CD4-positive, CD25-positive, alpha-beta regulatory T cell (primary cell): ENCODE measurements around the gene JHY. TPM values are rescaled to one million over a fixed set of nuclear protein-coding genes. Genes with fewer than 3 reads are reported as not detected.

Experiments used
- ATAC-seq, 2 donors: fragments of 150-1000 bp; cut with Tn5 transposase; one replicate each; pipeline ENCODE4 v1.10.0; 2021; ENCODE audit warnings: low read depth in 2 of 2, moderate number of reproducible peaks in 2 of 2, moderate library complexity in 1 of 2
- DNase-seq, 3 donors: peaks; one replicate each; pipeline versions ENCODE4 v3.0.0 to v3.0.0-alpha.2; 2012 to 2022; ENCODE audit warnings: mixed read lengths in 1 of 3
- H3K27ac ChIP-seq: one replicate; pipeline ENCODE4 v1.7.0; 2013; ENCODE audit warnings: mild to moderate bottlenecking, low read length; ENCODE audit not compliant: insufficient read depth, poor library complexity, severe bottlenecking
- H3K27me3 ChIP-seq: one replicate; pipeline ENCODE4 v1.7.0; 2013; ENCODE audit warnings: low read length; ENCODE audit not compliant: control insufficient read depth, insufficient read depth
- H3K36me3 ChIP-seq: one replicate; pipeline ENCODE4 v1.7.0; 2013; ENCODE audit warnings: mild to moderate bottlenecking, low read length, moderate library complexity; ENCODE audit not compliant: control insufficient read depth, insufficient read depth
- H3K4me1 ChIP-seq: 2 replicates; pipeline ENCODE4 v1.7.0; 2013; ENCODE audit warnings: mild to moderate bottlenecking, low read length; ENCODE audit not compliant: insufficient read depth, control insufficient read depth, poor library complexity, severe bottlenecking
- H3K4me3 ChIP-seq: one replicate; pipeline ENCODE4 v1.7.0; 2013; ENCODE audit warnings: low read depth, mild to moderate bottlenecking, low read length, moderate library complexity
- H3K9me3 ChIP-seq, 2 experiments: 1 replicate in 1 of 2; 2 replicates in 1 of 2; pipeline ENCODE4 v1.7.0; 2013; ENCODE audit warnings: low read length in 2 of 2, mild to moderate bottlenecking in 1 of 2, moderate library complexity in 1 of 2; ENCODE audit not compliant: control insufficient read depth in 2 of 2
- H3K27ac Mint-ChIP-seq, 3 donors: one replicate each; pipeline ENCODE4 v1.8.0; 2020 to 2022; ENCODE audit warnings: mild to moderate bottlenecking in 3 of 3, mixed read lengths in 3 of 3, moderate library complexity in 2 of 3
- H3K27me3 Mint-ChIP-seq: one replicate; pipeline ENCODE4 v1.8.0; 2022; ENCODE audit warnings: mild to moderate bottlenecking, mixed read lengths
- H3K36me3 Mint-ChIP-seq: one replicate; pipeline ENCODE4 v1.8.0; 2020; ENCODE audit warnings: mixed read lengths
- H3K4me1 Mint-ChIP-seq, 4 donors: one replicate each; pipeline ENCODE4 v1.8.0; 2020 to 2022; ENCODE audit warnings: mixed read lengths in 4 of 4, mild to moderate bottlenecking in 1 of 4
- H3K4me3 Mint-ChIP-seq, 4 donors: one replicate each; pipeline ENCODE4 v1.8.0; 2020 to 2022; ENCODE audit warnings: mild to moderate bottlenecking in 4 of 4, mixed read lengths in 4 of 4, moderate library complexity in 3 of 4
- H3K9me3 Mint-ChIP-seq, 7 donors: one replicate each; pipeline ENCODE4 v1.8.0; 2020 to 2022; ENCODE audit warnings: mixed read lengths in 7 of 7, mild to moderate bottlenecking in 3 of 7, moderate library complexity in 2 of 7
- polyA plus RNA-seq, 4 donors: library from polyadenylated mRNA; unstranded; fragments of 300-500 nt; fragmentation: Illumina TruSeq; gene quantifications; one replicate each; pipeline ENCODE4 v1.2.3, GENCODE V29; 2021
- total RNA-seq: library from RNA; stranded (reverse); gene quantifications from one replicate; pipeline ENCODE4 v1.2.3, GENCODE V29; 2022

JHY gene
- total and polyA plus RNA-seq, 5 donors from 2014 or later = 0.67 to 2.1 (median 1.5) TPM

DNA sequence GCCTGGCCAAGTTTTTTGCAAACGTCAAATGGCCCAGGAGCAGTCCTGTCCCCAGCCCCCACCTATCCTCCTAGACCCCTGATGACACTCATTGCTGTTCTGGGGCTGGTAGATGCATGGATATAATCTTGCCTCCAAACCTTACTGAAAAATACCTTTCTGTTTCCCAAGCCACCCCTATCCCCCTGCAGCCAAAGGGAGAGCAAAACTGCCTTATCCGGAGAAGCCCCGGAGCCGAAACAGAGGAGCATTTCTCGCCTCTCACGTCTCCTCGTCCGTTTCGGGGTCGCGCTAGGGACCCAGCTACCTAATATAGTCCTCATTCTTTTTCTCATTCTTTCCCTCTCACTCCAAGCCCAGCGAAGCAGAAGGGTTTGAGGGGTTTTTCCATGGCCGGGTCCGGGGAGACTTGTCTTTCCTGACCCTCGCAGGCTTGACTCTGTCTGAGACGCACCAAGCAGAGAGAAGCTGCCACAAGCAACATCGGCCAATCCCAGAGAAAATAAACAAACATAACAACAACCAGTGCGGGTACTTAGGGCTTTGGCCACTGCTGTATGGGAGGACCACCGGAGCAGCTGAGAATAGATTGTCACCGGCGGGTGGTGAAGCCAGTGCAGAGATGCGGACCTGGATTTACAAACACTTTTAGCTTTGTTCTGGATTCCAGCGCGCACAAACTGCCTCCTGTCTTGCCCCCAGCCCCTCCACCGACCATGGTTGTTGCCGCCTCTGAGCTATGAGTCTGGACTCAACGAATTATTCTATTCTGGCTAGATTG is 97.4 kb downstream of the JHY start:
- H3K9me3 Mint-ChIP-seq = peaks cover 0 to 12% (median 0%) of the 10 kb centered on the region in 7 donors
- Histone ChIP-seq H3K4me1 (peaks cover 22% of the 10 kb centered on the region), H3K9me3 (no peaks in the 10 kb centered on the region), H3K36me3 (no peaks in the 10 kb centered on the region), H3K27me3 (peaks cover 50% of the 10 kb centered on the region), H3K27ac (no peak overlapping the region), H3K4me3 (no peak overlapping the region)
- ATAC-seq (no peak), DNase-seq (no peak)
- no peaks in the 10 kb centered on the region for H3K36me3 Mint-ChIP-seq
- peak overlapping the region in 1 of 3 donors; percentile 56 for H3K27ac Mint-ChIP-seq
- H3K4me3 Mint-ChIP-seq = peak overlapping the region in 2 of 4 donors; percentile 27 to 64
- peaks cover 7 to 60% (median 15%) of the 10 kb centered on the region in 4 donors for H3K4me1 Mint-ChIP-seq
- peaks cover 95% of the 10 kb centered on the region for H3K27me3 Mint-ChIP-seq

DNA sequence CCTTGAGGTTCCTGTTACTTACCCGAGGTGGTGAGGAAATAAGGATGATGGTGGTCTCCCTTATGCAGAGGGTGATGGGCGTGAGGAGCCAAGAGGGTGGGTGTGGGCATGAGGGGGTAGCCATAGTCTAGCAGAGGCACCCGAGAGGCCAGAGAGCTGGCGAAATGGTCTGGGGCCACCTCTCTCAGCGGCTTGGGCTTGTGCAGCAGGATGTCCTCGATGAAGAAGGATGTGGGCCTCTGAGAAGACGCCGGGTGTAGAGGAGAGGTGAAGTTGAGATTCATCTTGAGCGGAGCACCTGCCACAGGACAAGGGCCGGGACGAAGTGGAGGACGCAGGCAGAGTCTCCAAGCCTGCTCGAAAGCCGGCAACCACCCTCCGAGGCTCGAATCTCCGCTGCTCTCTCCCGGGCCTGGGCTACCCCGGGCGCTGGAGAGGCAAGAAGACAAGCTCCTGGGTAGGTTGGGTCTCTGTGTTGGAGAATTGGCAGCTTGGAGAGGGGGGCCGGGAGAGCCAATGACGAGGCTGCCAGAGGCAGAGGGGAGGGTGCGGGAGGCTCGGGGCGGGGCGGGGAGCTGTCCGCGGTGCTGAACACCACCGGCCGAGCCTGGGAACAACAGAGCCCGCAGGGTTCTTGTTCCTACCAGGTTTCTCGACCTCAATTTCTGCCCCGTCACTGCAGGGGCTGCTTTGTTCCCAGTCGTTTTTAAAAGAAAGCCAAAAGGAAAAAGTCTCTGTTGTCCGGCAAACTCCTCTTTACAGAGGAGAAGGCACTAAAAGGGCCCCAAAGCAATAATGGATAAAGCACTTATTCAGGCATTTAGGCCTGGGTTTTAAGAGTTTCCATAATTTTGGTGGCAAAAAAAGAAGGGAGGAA is 99.1 kb downstream of the JHY start, which contains the start of gene BSX:
BSX (minus strand) TSS at position 447 of the 877 bp plus-strand sequence; CDS start at position 284, 163 bp downstream.
- H3K27ac ChIP-seq = no peak within 1 kb of the TSS
- Mint-ChIP-seq H3K27me3 (peaks cover 95% of the 10 kb centered on the region), H3K4me3 (peak within 1 kb of the TSS in 2 of 4 donors; percentile 35 to 74), H3K9me3 (peaks cover 0 to 12% (median 0%) of the 10 kb centered on the region in 7 donors), H3K4me1 (peaks cover 7 to 55% (median 15%) of the 10 kb centered on the region in 4 donors), H3K36me3 (no peaks in the 10 kb centered on the region), H3K27ac (no peak within 1 kb of the TSS)
- peaks cover 22% of the 10 kb centered on the region for H3K4me1 ChIP-seq
- H3K4me3 ChIP-seq = no peak within 1 kb of the TSS
- DNase-seq (peak in 2 of 3 donors; percentile 8 to 28), ATAC-seq (peak in 1 of 2 donors; percentile 45)
- H3K9me3 ChIP-seq = no peaks in the 10 kb centered on the region
- H3K36me3 ChIP-seq = no peaks in the 10 kb centered on the region
- H3K27me3 ChIP-seq = peaks cover 49% of the 10 kb centered on the region

DNA sequence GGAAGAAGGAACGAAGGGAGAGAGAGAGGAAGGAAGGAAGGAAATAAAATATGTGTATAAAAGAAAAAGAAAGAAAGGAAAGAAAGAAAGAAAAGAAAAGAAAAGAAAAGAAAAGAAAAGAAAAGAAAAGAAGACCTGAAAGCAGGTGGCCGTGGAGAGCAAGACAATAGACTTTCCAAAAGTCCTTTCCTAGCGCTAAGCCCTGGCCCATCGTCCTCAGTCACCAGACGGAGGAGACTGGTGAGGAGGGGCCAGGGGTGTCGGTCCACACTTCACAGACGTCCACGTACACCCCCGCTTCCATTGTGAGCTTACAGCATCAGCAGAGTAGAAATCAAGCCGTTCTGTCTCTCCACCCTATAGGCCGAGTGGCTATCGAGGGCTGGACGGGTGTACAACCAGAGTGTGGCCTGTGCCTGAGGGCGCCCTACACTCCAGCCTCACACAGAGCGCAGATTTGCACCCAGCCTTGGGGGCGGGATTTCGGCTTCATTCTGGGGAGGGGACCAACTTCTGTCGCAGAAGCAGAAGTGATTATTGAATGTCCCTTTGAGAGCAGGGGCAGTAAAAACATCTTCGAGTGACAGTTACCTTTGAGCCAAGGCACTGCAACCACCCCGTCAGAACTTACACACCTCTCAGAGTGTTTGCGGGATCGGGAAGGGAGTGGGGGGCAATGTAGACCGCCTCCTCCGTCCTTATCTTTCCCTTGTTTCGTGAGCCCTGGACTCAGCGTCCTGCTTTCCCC is 101.1 kb downstream of the JHY start:
- no peak overlapping the region for H3K4me3 ChIP-seq

DNA sequence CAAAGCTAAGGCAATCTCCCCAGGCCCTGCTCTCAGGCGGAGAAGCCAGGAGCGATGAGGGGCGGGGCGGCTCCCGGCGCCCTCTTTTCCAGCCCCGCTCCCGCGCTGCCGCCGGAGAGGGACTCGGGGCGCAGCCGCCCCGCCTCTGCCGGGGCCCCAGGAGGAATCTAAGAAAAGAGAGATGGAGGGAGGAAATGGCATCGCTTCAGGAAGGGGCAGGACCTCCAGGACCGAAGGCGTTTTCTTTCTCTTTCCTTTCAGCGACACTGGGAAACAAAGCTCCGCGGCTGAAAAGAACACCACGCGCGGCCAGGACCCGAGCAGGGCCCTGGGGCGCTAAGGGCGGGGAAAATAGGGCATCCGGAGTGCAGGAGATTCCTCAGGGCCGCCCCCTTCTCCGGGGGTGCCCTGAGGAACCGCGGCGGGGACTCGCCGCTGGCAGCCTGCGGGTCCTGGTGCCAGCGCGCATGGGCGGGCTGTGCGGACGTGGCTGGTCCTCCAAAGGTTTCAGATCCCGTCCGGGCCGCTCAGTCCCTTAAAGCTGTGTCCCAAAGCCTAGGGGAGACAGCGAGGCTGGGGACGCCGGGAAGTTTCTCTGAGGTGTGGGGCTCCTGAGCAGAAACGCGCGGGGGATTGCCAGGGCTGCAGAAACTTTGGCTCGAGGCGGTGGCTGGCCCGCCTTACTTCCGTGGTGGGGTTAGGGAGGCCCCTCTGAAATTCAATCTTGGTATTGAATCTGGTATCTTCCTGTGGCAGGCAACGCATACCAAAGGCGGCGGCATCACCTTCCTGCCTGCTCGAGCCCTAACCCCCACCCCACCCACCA is 101.8 kb downstream of the JHY start:
- Mint-ChIP-seq H3K9me3 (peaks cover 0 to 7% (median 0%) of the 10 kb centered on the region in 7 donors), H3K27me3 (peaks cover 90% of the 10 kb centered on the region), H3K4me3 (peak overlapping the region in 3 of 4 donors; percentile 56 to 83 (median 81)), H3K27ac (no peak overlapping the region), H3K4me1 (peaks cover 7 to 35% (median 10%) of the 10 kb centered on the region in 4 donors), H3K36me3 (no peaks in the 10 kb centered on the region)
- Histone ChIP-seq H3K36me3 (no peaks in the 10 kb centered on the region), H3K27me3 (peaks cover 45% of the 10 kb centered on the region), H3K4me3 (no peak overlapping the region), H3K4me1 (peaks cover 13% of the 10 kb centered on the region), H3K9me3 (no peaks in the 10 kb centered on the region), H3K27ac (no peak overlapping the region)
- DNase-seq (no peak), ATAC-seq (peak in 1 of 2 donors; percentile 26)

More for the DNA sequence above, 101.1 kb downstream of the JHY start:
- Histone ChIP-seq H3K27me3 (peaks cover 45% of the 10 kb centered on the region), H3K27ac (no peak overlapping the region), H3K9me3 (no peaks in the 10 kb centered on the region), H3K4me1 (peaks cover 13% of the 10 kb centered on the region), H3K36me3 (no peaks in the 10 kb centered on the region)
- no peaks in the 10 kb centered on the region for H3K36me3 Mint-ChIP-seq
- peak overlapping the region; percentile 23 to 74 (median 70) for H3K4me3 Mint-ChIP-seq
- H3K9me3 Mint-ChIP-seq = peaks cover 0 to 7% (median 0%) of the 10 kb centered on the region in 7 donors
- H3K27me3 Mint-ChIP-seq = peaks cover 91% of the 10 kb centered on the region
- no peak overlapping the region for H3K27ac Mint-ChIP-seq
- ATAC-seq (no peak), DNase-seq (no peak)
- H3K4me1 Mint-ChIP-seq = peaks cover 7 to 40% (median 11%) of the 10 kb centered on the region in 4 donors

DNA sequence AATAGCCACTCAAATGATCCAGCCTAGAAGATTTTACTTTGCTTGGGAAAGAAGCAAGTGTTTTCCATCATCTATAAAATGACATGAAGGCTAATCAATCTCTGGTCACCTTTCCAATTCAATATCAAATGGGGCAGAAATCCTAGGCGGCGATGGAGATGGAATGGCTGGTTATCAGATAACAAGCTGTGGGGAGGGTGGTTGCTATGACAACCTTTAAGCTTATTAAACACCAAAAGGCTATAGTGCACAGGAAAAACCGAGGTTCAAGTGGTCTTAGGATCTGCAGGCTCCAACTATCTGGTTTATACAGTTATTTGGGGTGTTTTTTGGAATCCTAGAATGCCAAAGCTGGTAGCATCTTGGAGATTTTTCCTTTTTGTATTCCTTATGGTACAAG is 113.0 kb downstream of the JHY start:
- DNase-seq = no peak
- no peak overlapping the region for H3K27ac Mint-ChIP-seq
- no peak for ATAC-seq
- no peak overlapping the region for H3K4me3 Mint-ChIP-seq
- Histone ChIP-seq H3K27ac (no peak overlapping the region), H3K36me3 (no peaks in the 10 kb centered on the region), H3K27me3 (peaks cover 6% of the 10 kb centered on the region), H3K4me1 (no peaks in the 10 kb centered on the region), H3K9me3 (no peaks in the 10 kb centered on the region), H3K4me3 (no peak overlapping the region)
- no peaks in the 10 kb centered on the region for H3K36me3 Mint-ChIP-seq
- peaks cover 0 to 5% (median 0%) of the 10 kb centered on the region in 4 donors for H3K4me1 Mint-ChIP-seq
- H3K9me3 Mint-ChIP-seq = peaks cover 0 to 6% (median 0%) of the 10 kb centered on the region in 7 donors
- H3K27me3 Mint-ChIP-seq = peaks cover 29% of the 10 kb centered on the region

DNA sequence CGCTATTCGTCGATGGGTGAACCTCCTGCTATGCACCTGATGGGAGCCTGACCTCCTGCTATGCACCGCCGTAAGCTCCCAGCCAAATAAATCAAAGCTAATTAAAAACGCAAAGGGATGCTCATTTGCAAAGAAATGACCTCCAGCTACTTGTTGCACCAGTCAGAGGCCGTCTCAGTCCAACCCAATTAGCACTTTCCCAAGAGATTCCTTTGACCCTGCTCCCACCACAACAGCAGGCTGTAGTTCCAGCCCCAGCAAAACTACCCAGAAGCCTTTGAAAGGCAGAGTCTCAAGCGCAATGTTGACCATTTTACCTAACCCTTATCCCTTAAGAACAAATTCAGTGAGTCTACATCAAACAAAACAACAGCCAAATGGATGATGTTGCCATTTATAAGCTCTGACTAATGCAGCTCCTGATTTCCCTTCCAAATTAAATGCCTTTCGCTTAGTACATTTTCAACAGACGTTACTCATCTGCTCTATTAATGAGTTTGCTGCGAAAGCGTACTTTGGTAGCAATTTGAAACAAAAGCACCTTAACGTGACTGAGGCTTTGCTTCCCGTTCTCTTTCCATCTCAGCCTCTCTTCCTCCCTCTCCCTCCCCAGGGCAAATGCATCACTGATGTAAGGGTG is 116.3 kb downstream of the JHY start:
- H3K27ac Mint-ChIP-seq = no peak overlapping the region
- H3K27me3 Mint-ChIP-seq = peaks cover 20% of the 10 kb centered on the region
- Histone ChIP-seq H3K27me3 (peaks cover 6% of the 10 kb centered on the region), H3K36me3 (no peaks in the 10 kb centered on the region), H3K4me1 (no peaks in the 10 kb centered on the region), H3K27ac (no peak overlapping the region), H3K9me3 (no peaks in the 10 kb centered on the region), H3K4me3 (no peak overlapping the region)
- H3K36me3 Mint-ChIP-seq = no peaks in the 10 kb centered on the region
- H3K9me3 Mint-ChIP-seq = peaks cover 0 to 2% (median 0%) of the 10 kb centered on the region in 7 donors
- no peak for DNase-seq
- H3K4me1 Mint-ChIP-seq = peaks cover 0 to 3% (median under 1%) of the 10 kb centered on the region in 4 donors
- no peak overlapping the region for H3K4me3 Mint-ChIP-seq
- no peak for ATAC-seq
